Retina (tissue), 1 donor: ENCODE measurements around the gene TMEM209.
"Not testable (repeated sequence)": the region's sequence is repeated elsewhere in the genome, so short reads cannot be mapped to it uniquely, and the experiment has no call there.

ENCODE experiments used
- DNase-seq: peaks from one replicate; pipeline ENCODE4 v3.0.0-alpha.2; 2016

The TMEM209 gene

DNA sequence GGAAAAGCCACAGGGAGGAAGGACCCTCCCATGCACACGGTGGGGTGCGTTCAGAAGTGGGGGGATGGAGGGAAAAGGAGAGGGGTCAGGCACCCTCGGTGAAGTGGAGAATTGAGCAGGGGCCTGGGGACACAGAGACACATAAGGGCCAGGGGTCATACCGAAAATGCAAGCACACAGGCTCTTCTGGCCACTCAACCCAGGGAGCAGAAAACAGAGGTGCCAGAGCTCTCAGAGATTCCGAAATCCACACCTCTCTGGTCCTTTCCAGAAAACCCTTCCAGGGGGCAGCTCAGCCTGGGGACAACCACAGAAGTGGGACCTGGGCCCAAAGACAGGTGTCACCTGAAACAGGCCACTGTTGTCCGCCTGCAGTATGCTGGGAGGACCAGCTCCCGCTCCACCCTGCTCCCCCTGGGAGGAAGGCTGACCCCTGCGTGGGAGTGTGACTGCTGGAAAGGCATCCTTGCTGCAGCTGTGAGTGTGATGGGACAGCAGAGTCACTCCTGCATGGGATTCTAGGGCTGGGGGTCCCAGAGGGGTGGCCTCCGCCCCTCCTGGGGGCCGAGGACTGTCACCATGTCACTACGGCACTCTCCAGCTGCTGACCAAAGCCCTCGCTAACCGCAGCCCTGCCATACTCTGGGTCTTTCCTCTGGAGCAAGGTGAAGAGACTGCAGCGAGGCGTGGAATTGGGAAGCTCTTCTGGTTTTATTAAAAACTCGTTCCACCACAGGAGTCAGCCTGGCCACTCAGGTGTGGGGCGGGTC is 63.1 kb downstream of the TMEM209 start:
- peak; percentile 74 for DNase-seq

DNA sequence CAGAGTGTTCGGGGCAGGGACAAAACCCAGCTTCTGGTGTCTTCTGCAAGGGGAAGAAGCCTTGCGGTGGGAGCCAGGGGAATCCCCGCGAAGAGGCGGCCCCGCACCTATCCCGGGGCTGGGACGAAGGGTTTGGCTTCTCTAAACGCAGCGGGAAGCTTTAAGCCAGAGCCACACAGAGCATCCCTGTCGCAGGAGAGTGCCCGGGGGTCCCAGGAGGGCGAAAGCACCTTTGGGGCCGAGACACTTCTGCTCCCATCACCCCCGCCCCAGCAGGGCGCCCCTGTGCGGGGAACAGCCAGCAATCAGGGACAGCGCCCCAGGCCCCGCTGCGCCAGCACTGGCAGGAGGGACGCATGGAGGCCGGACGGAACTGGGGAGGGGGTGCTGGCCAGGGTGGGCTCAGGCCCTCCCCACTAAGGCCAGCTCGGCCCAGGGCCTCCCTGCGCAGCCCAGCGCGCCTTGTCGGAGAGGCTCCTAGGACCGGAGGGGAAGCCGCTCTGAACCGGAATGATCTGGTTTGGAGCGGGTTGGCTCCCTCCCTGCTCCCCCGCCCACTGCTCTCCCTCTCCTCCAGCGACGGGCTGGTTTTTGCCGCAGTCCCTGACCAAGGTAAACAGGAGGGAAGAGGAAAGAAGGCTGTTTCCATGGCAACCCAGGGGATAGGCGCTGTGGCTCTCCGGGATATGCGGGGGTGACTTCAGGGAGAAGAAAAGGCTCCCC is 63.9 kb downstream of the TMEM209 start:
- peak; percentile 94 for DNase-seq

DNA sequence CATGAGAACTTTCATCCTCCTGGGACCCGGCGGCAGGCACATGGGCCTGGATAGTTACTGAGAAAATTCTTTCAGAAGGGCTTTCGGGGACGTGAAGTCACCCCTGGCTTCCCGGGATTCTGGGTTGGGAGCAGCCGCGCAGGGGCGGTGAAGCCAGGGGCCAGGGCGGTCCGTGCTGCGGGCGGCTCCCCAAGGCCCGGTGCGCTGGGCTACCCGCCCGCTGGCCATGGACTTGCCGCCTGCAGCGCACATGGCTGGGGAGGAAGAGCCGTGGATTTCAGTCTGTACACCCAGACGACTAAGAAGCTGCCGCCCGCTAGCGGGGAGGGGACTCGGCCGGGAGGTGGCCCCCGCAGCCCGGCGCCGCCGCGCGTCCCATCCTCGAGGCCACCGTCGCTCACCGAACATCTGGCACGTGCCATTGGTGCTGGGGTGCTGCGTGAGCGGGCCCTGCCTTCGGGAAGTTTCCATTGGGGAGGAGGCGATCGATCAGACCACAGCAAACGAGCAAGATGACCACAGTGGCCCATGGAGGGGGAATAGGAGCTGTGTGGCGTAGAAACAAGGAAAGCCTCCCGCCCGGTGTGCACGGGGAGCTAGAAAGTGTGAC is 64.5 kb downstream of the TMEM209 start:
- DNase-seq, result no peak

DNA sequence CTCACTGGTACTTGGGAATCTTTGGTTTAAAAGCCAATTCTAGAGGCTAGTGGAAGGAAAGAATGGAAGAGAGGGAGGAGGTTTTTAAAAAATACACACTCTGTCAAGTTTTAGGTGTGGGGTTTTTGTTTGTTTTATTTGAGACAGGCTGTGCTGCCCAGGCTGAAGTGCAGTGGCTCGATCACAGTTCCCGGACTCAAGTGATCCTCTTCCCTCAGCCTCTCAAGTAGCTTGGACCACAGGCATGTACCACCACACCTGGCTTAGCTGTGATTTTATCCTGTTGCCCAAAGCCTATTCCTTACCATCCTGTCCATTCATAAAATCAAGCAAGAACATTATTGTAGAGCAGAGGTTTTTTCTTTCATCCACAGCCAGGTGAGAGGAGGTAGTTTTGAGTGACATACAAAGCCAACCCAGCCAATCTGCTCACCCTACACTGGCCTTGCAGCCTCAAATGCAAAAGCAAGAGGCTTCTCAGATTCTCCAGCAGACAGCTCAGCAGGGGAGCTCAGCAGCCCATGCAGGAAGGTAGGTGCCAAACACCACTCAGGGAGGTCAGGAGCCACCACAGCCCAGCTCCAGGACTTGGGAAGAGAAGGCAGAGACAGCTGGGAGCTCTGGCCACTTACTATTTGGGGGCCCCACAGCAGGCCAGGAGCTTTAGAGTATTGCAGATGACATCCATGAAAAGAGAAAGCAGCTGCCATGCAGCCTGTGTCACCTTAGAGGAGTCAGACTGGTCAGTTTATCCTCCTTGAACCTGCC is 65.8 kb downstream of the TMEM209 start:
- no peak for DNase-seq

DNA sequence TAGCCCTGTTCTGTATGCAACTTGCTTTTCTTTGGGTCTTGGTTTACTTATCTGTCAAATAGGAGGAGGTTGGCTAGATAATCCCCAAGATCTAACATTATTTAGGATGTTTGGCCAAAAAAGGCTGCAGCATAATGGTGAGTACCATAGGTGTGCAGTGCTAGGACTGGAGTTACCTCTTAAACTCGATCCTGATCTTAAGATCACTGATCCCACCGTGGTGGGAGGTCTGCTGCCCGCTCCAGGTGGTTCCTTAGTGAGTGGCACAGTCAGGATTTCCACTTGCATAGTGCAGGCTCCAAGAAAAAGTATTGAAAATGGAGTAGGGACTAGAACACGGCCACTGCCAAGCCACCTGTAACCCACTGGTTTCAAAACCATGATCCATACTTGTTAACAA is 68.0 kb downstream of the TMEM209 start:
- DNase-seq, result no peak

DNA sequence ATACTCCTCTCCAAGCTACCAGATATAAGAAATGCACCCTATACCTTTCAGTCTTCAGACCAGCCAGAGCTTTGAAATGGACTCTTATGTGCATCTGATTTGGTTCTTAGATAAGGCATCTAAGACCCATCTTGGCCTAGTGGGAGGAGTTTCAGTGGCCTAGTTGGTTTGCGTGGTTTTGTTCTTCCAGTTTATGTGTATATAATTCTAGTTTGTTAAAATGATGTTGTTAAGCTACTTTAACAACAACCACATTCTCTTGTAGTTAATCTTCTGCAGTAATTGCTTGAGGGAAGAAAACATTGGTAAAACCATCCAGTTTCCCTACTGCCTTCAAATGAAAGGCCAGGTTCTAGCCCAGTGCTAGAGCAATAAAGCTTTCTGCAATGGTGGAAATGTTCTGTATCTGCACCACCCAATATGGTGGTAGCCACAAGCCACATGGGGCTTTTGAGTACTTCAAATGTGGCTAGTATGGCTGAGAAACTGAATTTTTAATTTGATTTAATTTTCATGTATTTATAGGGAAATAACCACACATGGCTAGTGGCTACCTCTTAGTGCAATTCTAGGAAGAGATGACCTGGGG is 68.5 kb downstream of the TMEM209 start:
- no peak for DNase-seq

DNA sequence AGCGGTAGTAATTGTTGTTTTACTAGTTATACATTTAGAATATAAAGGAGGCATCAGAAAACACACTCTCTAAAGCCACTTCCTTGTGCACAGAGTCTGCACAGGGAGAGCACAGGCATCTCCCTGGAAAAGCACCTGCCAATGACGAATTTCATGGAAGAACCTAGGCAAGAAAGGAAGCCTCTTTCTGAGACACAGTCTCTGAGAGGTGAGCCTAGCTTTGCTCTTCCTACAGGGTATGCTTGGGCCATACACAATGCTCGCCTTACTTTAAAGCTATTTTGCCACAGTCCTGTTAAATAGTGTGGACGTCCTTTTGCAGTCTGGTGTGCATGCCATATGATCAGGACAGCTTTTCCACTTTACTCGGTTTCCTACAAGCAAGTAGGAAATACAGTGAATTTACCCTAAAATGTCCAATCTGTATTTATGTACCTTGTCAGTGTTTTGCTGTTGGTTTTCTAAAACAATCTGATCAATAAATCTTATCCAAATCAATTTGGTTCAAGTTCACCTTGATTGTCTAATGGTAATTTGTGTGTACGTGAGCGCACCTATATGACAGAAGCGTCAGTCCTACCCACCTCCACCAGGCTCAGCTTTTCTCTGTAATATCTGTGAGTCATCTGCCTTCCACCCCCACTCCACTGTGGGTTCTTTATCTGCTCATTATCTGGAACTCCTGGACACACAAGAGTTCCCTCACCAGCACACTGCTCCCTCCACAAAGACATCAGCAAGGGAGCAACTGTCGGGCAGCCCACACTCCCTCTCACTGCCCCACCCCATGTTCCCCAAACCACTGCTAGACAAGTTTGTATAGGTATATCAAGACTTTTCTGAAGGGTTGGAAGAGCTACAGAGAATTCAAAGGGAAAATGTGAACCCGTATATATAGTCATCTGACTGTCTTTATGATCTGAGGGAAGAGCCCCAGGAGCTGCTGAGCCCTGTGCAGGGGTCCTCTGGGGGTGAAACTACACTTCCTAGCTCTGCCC is 69.7 kb downstream of the TMEM209 start:
- DNase-seq, result no peak

DNA sequence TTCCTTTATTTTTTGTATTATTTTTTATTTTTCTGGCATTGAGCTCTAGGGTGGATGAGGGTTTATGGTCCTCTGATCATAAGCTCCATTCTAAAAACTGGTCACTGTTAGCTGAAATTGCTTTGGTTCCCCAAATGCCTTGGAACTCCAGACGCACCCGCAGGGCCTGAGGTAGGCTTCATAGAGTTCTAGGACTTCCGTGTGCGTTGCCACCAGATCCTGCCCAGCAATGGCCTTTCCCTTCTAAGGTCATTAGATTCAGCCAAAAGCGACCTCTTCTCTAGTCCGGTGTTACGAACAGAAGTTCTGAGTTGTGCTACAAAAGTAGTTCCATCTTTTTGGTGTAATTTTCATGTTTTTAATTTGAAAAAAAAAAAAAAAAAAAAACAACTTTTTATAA is 70.5 kb downstream of the TMEM209 start:
- DNase-seq, result no peak

DNA sequence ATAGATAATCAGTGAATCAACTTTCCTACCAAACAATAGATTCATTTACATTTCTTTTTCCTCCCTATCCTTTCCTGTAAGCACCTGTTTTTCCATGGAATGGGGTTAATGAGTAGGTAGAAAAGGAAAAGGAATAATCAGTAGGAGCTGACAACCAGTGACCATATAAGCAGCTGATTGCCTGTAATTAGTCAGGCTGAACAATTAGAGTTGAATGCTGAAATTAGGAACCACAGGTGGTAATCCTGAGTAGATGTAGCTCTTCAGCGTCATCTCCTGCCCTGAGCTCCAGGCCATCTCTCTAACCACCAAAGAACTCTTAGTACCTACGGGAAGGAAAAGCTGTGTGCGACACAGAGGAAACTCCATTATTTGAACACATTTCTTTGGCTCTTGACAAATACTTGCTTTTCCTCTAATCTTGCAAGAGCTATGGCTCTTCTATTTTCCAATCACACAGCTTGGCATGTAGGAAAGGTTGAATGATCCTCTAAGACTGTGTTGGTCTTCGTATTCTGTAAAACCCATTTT is 71.0 kb downstream of the TMEM209 start:
- no peak for DNase-seq

DNA sequence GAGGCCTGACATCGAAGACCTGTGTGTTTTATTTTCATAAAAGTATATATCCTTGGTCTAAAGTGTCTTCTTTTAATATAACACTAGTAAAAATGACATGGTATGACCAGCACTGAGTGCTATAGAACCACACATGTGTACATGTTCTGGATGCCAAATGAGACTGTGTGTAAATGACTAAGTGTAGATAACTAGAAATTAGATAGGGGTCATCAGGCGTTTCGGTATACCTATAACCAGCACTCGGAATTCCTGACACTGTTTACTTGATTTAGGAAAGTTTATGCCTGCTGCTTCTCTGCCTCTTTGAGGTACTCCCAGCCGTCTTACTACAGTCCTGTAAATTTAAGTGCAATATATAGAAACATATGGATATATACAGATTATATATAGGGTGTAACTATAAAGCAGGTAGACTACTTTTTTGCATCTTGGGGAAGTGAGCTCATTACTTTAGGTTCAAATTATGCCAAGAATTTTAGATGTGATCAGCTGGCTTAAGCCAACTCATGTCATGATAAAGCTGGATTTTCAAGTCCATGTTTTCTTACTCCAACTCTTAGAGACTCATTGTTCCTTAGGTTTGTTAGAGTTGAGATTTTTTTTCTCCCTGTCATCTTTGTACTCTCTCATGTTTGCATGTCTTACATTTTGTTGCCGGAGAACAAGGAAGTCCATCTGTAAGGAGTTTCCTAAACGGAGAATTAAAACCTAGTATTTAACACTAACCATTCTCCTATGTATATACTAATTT is 72.0 kb downstream of the TMEM209 start:
- DNase-seq, result no peak

DNA sequence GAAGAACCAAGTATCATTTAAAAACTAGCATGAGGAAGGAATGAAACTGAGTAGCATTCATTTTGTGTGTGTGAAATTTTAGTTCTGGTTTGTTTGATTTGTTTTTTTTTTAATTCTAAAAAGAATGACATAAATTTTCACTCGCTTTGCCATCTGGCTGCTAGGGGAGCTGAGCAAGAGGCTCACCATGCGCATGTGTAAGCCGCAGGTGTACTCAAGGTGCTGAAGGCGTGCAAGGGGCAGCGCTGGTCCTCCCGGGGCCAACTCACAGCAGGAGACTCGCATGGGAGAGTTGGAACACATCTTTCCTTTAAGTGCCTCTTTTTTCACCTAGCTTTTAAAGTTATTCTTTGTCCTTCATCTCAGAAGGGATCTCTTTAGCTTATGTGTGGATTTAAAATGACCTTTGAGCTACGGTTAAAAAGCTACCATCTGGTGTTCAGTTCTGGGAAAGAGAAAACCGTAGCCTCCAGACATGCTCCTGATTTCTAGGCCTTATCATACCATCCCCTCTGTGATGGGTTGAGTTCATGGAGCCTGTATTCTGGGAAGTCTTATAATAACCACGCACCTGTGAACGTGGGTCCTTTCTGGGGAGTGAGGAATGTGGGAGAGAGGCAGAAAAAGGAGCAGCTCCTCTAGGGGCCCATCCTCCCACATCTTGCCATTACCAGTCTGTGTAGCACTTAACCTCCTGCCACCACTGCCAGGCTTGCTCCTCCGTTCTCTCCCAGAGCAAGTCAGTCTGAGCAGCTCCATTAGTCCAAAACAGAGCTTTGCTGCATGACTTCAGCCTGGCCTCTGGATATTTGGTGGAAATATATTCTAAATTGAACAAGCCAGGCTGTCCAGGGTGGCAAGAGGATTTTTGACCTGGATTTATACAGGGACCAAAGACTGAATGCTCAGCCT is 73.0 kb downstream of the TMEM209 start:
- no peak for DNase-seq

DNA sequence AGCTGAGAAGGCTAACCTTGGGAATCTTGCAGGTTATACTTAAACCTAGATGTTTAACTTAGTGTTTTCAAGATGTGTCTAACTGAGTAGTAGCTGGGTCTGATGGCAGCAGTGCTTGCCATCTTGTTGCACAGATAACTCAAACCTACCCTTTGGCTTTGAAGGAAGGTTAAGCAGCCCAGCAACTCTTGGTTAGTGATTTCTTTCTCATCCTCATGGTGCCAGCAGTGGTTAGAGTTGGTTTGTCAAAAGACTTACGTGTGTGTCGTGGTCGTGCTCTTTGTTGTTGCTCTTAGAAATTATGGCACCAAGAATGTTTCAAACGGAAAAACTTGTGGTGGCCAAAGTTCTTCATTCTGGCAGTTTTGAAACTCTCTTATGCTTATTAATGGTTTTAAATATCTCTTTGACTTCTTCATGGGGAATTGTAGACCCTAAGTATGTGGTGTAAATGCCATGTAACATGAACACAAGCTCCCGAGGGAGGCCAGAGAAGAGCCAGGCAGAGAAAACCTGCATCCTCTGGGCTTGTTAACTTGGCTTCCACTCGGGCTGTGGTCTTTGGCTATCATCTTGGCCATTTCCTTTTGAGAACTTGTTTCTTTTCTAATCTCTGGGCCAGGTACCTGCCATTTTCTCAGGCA is 73.9 kb downstream of the TMEM209 start:
- no peak for DNase-seq

DNA sequence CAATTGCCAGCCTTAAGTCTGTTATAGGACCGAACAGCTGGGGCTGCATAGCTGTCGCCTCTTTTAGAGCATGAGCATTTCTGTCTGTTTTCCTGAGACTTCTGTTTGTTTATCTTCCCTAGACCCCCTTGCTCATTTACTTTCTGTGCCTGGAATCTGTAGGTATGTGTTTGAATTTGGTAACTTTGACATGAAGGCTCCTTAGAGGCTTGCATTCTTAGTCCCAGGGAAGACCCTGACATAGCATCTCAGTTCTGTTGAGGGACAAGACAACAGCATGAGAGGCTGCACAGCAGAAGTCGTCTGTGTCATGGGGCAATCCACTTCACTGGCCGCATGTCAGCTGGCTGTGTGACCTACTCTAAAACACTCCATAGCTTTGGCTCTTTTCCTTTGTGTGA is 76.2 kb downstream of the TMEM209 start:
- DNase-seq, result no peak

DNA sequence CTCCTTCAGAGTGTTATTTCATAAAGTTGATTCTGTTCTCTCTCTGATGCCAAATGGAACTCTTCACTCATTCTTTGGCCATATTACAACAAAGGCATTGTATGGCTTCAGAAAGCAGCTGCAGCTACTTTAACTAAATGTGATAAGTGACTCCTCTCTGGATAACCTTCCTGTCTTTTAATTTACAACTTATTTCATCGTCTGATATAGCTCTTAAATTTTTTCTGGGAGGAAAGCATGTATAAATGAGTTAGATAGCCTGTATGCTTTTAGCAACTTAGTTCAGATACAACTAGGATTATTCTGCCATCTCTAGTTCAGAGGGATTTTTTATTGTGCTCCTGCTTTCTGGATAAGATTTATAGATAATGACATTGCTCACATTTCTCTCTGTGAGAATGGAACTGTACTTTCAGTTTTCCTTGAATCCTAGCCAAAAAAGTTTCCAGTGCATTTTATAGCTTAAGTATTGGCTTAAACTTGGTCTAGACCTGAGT is 77.3 kb downstream of the TMEM209 start:
- DNase-seq, result no peak

DNA sequence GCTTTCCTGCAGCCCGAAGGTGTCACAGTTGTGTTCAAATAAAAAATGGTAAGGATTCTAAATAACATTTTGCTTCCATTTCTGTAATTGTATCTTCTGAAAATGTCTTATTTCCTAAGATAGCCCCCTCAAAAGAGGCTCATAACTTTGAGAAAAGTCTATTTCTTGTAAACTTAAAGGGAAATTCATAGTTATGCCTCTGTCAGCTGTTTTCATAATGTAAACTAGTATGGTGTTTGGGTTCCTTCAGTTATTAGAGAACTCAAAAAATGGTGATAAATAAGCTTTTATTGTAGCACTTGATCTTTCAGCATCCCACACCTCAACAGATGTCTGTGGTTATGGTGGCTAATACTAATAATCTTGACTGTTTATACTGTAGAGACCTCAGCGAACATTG is 77.8 kb downstream of the TMEM209 start:
- DNase-seq, result no peak

DNA sequence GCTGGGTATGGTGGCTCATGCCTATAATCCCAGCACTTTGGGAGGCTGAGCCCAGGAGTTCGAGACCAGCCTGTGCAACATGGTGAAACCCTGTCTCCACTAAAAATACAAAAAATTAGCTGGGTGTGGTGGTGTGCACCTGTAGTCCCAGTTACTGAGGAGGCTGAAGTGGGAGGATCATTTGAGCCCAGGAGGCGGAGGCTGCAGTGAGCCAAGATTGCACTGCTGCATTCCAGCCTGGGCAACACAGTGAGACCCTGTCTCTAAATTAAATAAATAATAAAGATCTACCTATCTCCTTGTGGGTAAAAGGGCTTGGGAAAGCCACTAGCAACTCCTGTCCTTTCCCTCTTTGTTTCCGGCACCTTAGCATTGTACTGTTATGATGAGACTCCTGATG is 78.4 kb downstream of the TMEM209 start:
- DNase-seq, result not testable (repeated sequence)

DNA sequence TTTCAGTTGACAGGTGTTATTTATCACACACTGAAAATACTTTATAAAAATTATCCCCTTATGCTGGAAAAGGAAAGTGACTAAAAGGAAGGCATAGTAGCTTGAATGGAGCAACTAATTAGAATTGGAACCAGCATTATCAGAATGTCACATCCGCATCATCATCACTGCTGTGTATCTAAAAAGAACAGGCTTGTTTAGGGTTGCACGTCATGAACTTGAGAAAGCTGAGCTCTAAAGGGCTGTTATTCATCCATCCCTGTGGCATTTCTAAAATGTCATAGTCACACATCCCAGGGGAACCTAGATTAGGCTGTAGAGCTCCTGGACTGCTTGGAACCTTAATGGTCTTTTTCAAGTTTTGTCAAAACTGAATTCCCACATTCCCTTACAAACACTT is 80.5 kb downstream of the TMEM209 start:
- no peak for DNase-seq

DNA sequence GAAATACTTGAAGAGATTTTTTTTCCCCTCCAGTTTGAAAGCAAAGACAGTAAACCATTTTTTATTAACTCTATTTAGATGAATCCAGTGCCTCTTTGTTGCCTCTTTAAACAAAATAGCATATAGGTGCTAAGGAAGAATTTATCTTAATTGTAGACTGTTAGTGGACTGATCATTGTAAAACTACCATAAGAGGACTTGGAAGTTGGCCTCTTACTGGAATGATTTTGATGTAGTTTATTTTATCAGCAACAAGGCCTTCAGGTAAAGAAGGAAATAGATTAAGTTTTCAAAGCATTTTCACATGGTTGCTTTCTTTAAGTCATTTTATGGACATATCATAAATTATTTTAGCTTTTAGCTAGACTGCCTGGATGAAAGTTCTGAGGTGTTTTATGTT is 81.7 kb downstream of the TMEM209 start:
- DNase-seq, result no peak

DNA sequence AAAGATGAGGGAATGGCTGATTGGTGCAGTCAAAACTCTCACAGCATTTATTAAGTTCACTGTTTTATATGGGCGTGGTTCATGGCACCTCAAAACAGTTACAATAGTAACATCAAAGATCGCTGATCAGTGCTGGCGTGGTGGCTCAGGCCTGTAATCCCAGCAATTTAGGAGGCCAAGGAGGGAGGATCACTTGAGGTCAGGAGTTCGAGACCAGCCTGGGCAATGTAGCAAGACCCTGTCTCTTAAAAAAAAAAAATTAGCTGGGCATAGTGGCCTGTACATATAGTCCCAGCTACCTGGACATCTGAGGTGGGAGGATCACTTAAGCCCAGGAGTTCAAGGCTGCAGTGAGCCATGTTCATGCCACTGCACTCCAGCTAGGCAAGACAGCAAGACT is 86.4 kb downstream of the TMEM209 start:
- no peak for DNase-seq
